ENCODE measurements around the gene SLC25A12. TPM values are rescaled to one million over a fixed set of nuclear protein-coding genes. Genes with fewer than 3 reads are reported as not detected.
A peak's percentile ranks its signal among the peaks of the same experiment; 100 is the strongest.

Gene SLC25A12
- total RNA-seq (10 to 100 TPM; 59.9 to 83.6 (median 70.3) TPM), polyA plus RNA-seq (10 to 100 TPM; 19.1 to 66.5 (median 46.3) TPM)
- long read RNA-seq, donor 1, transcript SLC25A12-202 (18 exons, 2,979 nt): major isoform, 96 of 118 reads
- long read RNA-seq, donor 1, partial matches to known transcripts: 7 of 118 reads
- long read RNA-seq, donor 1, other reads (novel, unspliced or antisense): 15 of 118 reads
- long read RNA-seq, donor 2, transcript SLC25A12-202 (18 exons, 2,979 nt): major isoform, 130 of 152 reads
- long read RNA-seq, donor 2, partial matches to known transcripts: 5 of 152 reads
- long read RNA-seq, donor 2, other reads (novel, unspliced or antisense): 16 of 152 reads

- Histone ChIP-seq H3K4me3 (peak within 1 kb of the TSS; percentile 87), H3K27me3 (ENCODE audit: insufficient read depth in 3 of 3, low read length in 2 of 3) (no peaks in the 10 kb centered on the region), H3K9me3 (no peaks in the 10 kb centered on the region), H3K27ac (peak within 1 kb of the TSS; percentile 90), H3K4me1 (peaks cover 15% of the 10 kb centered on the region), H3K36me3 (ENCODE audit: insufficient read depth in 1 of 2, low read depth in 1 of 2) (peaks cover 0 to 4% of the 10 kb centered on the region in 2 donors)
- TF ChIP-seq CTCF (IDR thresholded peaks at IDR 0.05): no peak
- WGBS, 3 donors: 0 to 1% (median 0%) methylated on average over 50 to 63 of the region's 63 CpGs
- peak; percentile 95 to 97 (median 96) for ATAC-seq
- peak; percentile 87 to 92 for DNase-seq
- intact Hi-C loops (cut with DNase I): loop anchor here in 1 of 2 donors (2.0 to 5.0 kb wide), 2 partner anchors 29 to 108 kb away; partner anchors contain the start of gene HAT1
Observed at GRCh38 chr2:171893824-171894611, at the start of gene SLC25A12. TSS of gene SLC25A12 (minus strand) at chr2:171894244. CDS start at chr2:171894214, 30 bp downstream.

- no peak for TF ChIP-seq CTCF (IDR thresholded peaks at IDR 0.05)
- intact Hi-C loops (cut with DNase I): no loop called here
- no peaks in the 10 kb centered on the region for H3K36me3 ChIP-seq (ENCODE audit: insufficient read depth in 1 of 2, low read depth in 1 of 2)
- H3K4me3 ChIP-seq: no peak overlapping the region
- 94 to 100% (median 96%) methylated on average over 6 of the region's 6 CpGs for WGBS, 3 donors
- ATAC-seq: no peak
- H3K9me3 ChIP-seq: no peaks in the 10 kb centered on the region
- peaks cover 15% of the 10 kb centered on the region for H3K4me1 ChIP-seq
- H3K27me3 ChIP-seq (ENCODE audit: insufficient read depth in 3 of 3, low read length in 2 of 3): no peaks in the 10 kb centered on the region
- no peak for DNase-seq
- no peak overlapping the region for H3K27ac ChIP-seq
Observed at GRCh38 chr2:171941316-171941699, 47.3 kb upstream of the SLC25A12 start.

GRCh38 chr2:171939743-171940071 is 45.7 kb upstream of the SLC25A12 start:
- TF ChIP-seq CTCF (IDR thresholded peaks at IDR 0.05): no peak
- H3K4me1 ChIP-seq: peaks cover 15% of the 10 kb centered on the region
- peak overlapping the region; percentile 50 for H3K4me3 ChIP-seq
- peak; percentile 50 to 58 (median 56) for ATAC-seq
- H3K27me3 ChIP-seq (ENCODE audit: insufficient read depth in 3 of 3, low read length in 2 of 3): no peaks in the 10 kb centered on the region
- peak overlapping the region; percentile 90 for H3K27ac ChIP-seq
- no peak for DNase-seq
- 76 to 80% (median 77%) methylated on average over 4 of the region's 4 CpGs for WGBS, 3 donors
- no peaks in the 10 kb centered on the region for H3K36me3 ChIP-seq (ENCODE audit: insufficient read depth in 1 of 2, low read depth in 1 of 2)
- intact Hi-C loops (cut with DNase I): no loop called here
- no peaks in the 10 kb centered on the region for H3K9me3 ChIP-seq

GRCh38 chr2:171939058-171939742 is 45.2 kb upstream of the SLC25A12 start:
- intact Hi-C loops (cut with DNase I): no loop called here
- DNase-seq: no peak

More at GRCh38 chr2:171939058-171939742, 45.2 kb upstream of the SLC25A12 start:
- peak overlapping the region; percentile 50 for H3K4me3 ChIP-seq
- H3K9me3 ChIP-seq: no peaks in the 10 kb centered on the region
- peaks cover 15% of the 10 kb centered on the region for H3K4me1 ChIP-seq
- WGBS, 3 donors: 36 to 50% (median 36%) methylated on average over 9 of the region's 9 CpGs
- H3K27me3 ChIP-seq (ENCODE audit: insufficient read depth in 3 of 3, low read length in 2 of 3): no peaks in the 10 kb centered on the region
- no peaks in the 10 kb centered on the region for H3K36me3 ChIP-seq (ENCODE audit: insufficient read depth in 1 of 2, low read depth in 1 of 2)
- no peak for TF ChIP-seq CTCF (IDR thresholded peaks at IDR 0.05)
- peak overlapping the region; percentile 90 for H3K27ac ChIP-seq
- ATAC-seq: peak; percentile 82 to 91 (median 88)

Data from psoas muscle (tissue), 8 donors.